Transverse colon (tissue), 4 donors: ENCODE measurements around the gene ZNF423. TPM values are rescaled to one million over a fixed set of nuclear protein-coding genes. Genes with fewer than 3 reads are reported as not detected.

Experiments
- DNase-seq: peaks from one replicate; pipeline ENCODE4 v3.0.0-alpha.2; 2019
- H3K27ac ChIP-seq, 4 donors: fragments of 200-600 bp; sonication (generic); 2 replicates each; pipeline ENCODE4 v1.5.1; 2016 to 2018; ENCODE audit warnings: inconsistent platforms in 4 of 4
- H3K27me3 ChIP-seq: fragments of 200-600 bp; sonication (generic); 2 replicates; pipeline ENCODE4 v1.5.1; 2017; ENCODE audit warnings: inconsistent platforms
- H3K36me3 ChIP-seq, 4 donors: fragments of 200-600 bp; sonication (generic); 2 replicates each; pipeline ENCODE4 v1.5.1; 2017 to 2019; ENCODE audit warnings: inconsistent platforms in 4 of 4
- H3K4me1 ChIP-seq, 4 donors: fragments of 200-600 bp; sonication (generic); 2 replicates each; pipeline ENCODE4 v1.5.1; 2017 to 2020; ENCODE audit warnings: inconsistent platforms in 4 of 4
- H3K4me3 ChIP-seq, 4 donors: fragments of 200-600 bp; sonication (generic); 1 replicate in 1 of 4; 2 replicates in 3 of 4; pipeline versions ENCODE4 v1.5.1 to v1.6.1; 2017 to 2019; ENCODE audit warnings: inconsistent platforms in 4 of 4
- H3K9me3 ChIP-seq, 2 donors: fragments of 200-600 bp; sonication (generic); 2 replicates each; pipeline ENCODE4 v1.5.1; 2017 to 2019; ENCODE audit warnings: inconsistent platforms in 2 of 2
- CTCF ChIP-seq, 5 experiments: fragments of 200-600 bp in 3 of 5; fragments of 450-650 bp in 2 of 5; sonication (generic) in 3 of 5; IDR thresholded peaks; 1 replicate in 2 of 5; 2 replicates in 3 of 5; pipeline ENCODE4 v1.5.1; 2016 to 2017; ENCODE audit warnings: antibody characterized with exemption in 5 of 5, inconsistent platforms in 3 of 5, mild to moderate bottlenecking in 2 of 5, moderate library complexity in 1 of 5
- EP300 ChIP-seq: sonication (generic); formaldehyde crosslinking; IDR thresholded peaks from one replicate; pipeline ENCODE4 v1.6.1; 2017; ENCODE audit warnings: antibody characterized with exemption, low read depth
- POLR2A ChIP-seq: fragments of 450-650 bp; IDR thresholded peaks from one replicate; pipeline ENCODE4 v1.6.1; 2016; ENCODE audit warnings: antibody characterized with exemption, mild to moderate bottlenecking, moderate library complexity
- POLR2AphosphoS5 ChIP-seq, 3 donors: sonication (generic); formaldehyde crosslinking; IDR thresholded peaks; one replicate each; pipeline ENCODE4 v1.6.1; 2016; ENCODE audit warnings: antibody characterized with exemption in 3 of 3
- WGBS, 2 donors: methylation state at CpG; one replicate each; pipeline ENCODE4 v1.1.5; 2018; ENCODE audit warnings: low coverage in 1 of 2; 5-methylcytosine and 5-hydroxymethylcytosine counted together
- in situ Hi-C, 4 donors: fragments of 200-750 bp; cut with MboI; loops; one replicate each; pipeline versions ENCODE4 v1.15.0 to v1.15.1; 2017; ENCODE audit warnings: low sequenced_read_pairs in 3 of 4, low pct_ligation_motif_present in 1 of 4, low pct_unique_long_range_greater_than_20kb in 1 of 4
- intact Hi-C: fragments of 100-400 bp; cut with DNase I; formaldehyde crosslinking; loops from one replicate; pipeline ENCODE4 v1.15.1; 2023; ENCODE audit warnings: low total_unique reads
- total RNA-seq, 4 donors: library from RNA; depleted of rRNA; stranded (reverse); fragments of >200 nt; gene quantifications; one replicate each; pipeline ENCODE4 v1.1.0, GENCODE V29; 2016

Gene ZNF423
- total RNA-seq, 4 donors from 2014 or later: 4.9 to 13.1 (median 7.2) TPM

GRCh38 chr16:49869731-49870130, 13.8 kb upstream of the ZNF423 start:
- 83 to 100% methylated on average over 4 to 6 of the region's 6 CpGs for WGBS, 2 donors
- in situ Hi-C loops (loop anchor here in 1 of 4 donors (25.0 kb wide), 1 partner anchor 257 kb away; no protein-coding TSS in a partner anchor), intact Hi-C loops (no loop called here)
- Histone ChIP-seq H3K36me3 (no peaks in the 10 kb centered on the region), H3K4me3 (no peak overlapping the region), H3K27ac (no peak overlapping the region), H3K27me3 (no peaks in the 10 kb centered on the region), H3K9me3 (no peaks in the 10 kb centered on the region), H3K4me1 (peaks cover 0 to 8% (median 4%) of the 10 kb centered on the region in 4 donors)
- TF ChIP-seq POLR2A (no peak), CTCF (IDR thresholded peaks at IDR 0.05) (no peak), EP300 (no peak), POLR2AphosphoS5 (IDR thresholded peaks at IDR 0.05) (no peak)
- DNase-seq: no peak

- Histone ChIP-seq H3K27ac (no peak overlapping the region), H3K36me3 (no peaks in the 10 kb centered on the region), H3K27me3 (no peaks in the 10 kb centered on the region), H3K9me3 (no peaks in the 10 kb centered on the region), H3K4me3 (no peak overlapping the region), H3K4me1 (peaks cover 0 to 4% (median 0%) of the 10 kb centered on the region in 4 donors)
- intact Hi-C loops: no loop called here
- in situ Hi-C loops: loop anchor here in 1 of 4 donors (25.0 kb wide), 1 partner anchor 256 kb away; no protein-coding TSS in a partner anchor
- TF ChIP-seq EP300 (no peak), POLR2AphosphoS5 (IDR thresholded peaks at IDR 0.05) (no peak), POLR2A (no peak), CTCF (IDR thresholded peaks at IDR 0.05) (no peak)
- DNase-seq: no peak
- WGBS, 2 donors: 89% methylated on average over 31 of the region's 38 CpGs; no CpG with 5 or more reads in 1 of the 2 donors
These were observed 12.1 kb upstream of the ZNF423 start for GRCh38 chr16:49867796-49868668.

- 80 to 100% methylated on average over 2 of the region's 2 CpGs for WGBS, 2 donors
- Histone ChIP-seq H3K4me3 (no peak overlapping the region), H3K27me3 (no peaks in the 10 kb centered on the region), H3K27ac (no peak overlapping the region), H3K36me3 (no peaks in the 10 kb centered on the region), H3K4me1 (no peaks in the 10 kb centered on the region), H3K9me3 (no peaks in the 10 kb centered on the region)
- TF ChIP-seq POLR2AphosphoS5 (IDR thresholded peaks at IDR 0.05): no peak
- TF ChIP-seq EP300: no peak
- no peak for TF ChIP-seq CTCF (IDR thresholded peaks at IDR 0.05)
- no peak for TF ChIP-seq POLR2A
- no peak for DNase-seq
- in situ Hi-C loops: loop anchor here in 1 of 4 donors (25.0 kb wide), 1 partner anchor 255 kb away; no protein-coding TSS in a partner anchor
- intact Hi-C loops: no loop called here
These were observed 11.3 kb upstream of the ZNF423 start for GRCh38 chr16:49867234-49867633.

- intact Hi-C loops (no loop called here), in situ Hi-C loops (loop anchor here in 1 of 4 donors (25.0 kb wide), 1 partner anchor 254 kb away; no protein-coding TSS in a partner anchor)
- peak overlapping the region in 1 of 4 donors; percentile 43 for H3K27ac ChIP-seq
- no peaks in the 10 kb centered on the region for H3K4me1 ChIP-seq
- H3K27me3 ChIP-seq: no peaks in the 10 kb centered on the region
- no peaks in the 10 kb centered on the region for H3K9me3 ChIP-seq
- H3K4me3 ChIP-seq: no peak overlapping the region
- H3K36me3 ChIP-seq: no peaks in the 10 kb centered on the region
- DNase-seq: no peak
- 53 to 87% methylated on average over 2 to 13 of the region's 14 CpGs for WGBS, 2 donors
- TF ChIP-seq CTCF (IDR thresholded peaks at IDR 0.05) (no peak), POLR2AphosphoS5 (IDR thresholded peaks at IDR 0.05) (no peak), POLR2A (no peak), EP300 (no peak)
These were observed 10.7 kb upstream of the ZNF423 start for GRCh38 chr16:49866595-49867071.
